ENCODE data around the gene ATP5MC2.

ATP5MC2 gene

DNA sequence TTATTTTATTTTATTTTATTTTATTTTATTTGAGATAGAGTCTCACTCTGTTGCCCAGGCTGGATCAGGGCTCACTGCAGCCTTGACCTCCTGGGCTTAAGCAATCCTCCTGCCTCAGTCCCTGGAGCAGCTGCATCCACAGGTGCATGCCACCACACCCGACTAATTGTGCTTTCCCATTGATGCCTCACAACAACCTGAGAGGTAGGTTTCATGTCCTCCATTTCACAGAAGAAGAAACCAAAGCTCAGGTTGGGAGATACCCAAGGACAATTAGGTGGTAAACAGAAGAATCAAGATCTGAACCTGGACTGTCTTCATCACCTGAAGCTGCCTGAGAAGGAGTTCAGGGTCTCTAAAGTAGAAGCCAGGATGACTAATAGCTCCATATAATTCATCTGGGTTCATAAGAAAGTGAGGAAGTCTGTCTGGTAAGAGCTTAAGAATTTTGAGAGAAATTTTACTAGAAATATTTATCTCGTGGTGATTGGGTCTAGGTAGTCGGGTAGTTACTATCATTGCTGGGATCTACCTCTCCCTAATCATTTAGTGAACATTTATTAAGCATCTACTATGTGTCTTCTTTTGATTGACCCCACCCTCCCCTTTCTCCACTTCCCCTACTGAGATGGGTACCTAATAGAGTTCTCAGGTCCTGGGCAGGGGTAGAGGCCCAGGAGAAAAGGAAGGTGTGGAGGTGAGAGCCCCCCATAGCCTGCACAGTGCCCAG, 23.2 kb upstream of the ATP5MC2 start:
- no peak overlapping the region for H3K9ac ChIP-seq (ENCODE audit: low read length)
- no peaks in the 10 kb centered on the region for H4K20me1 ChIP-seq (ENCODE audit: low read depth, low read length)
- H3F3A ChIP-seq (ENCODE audit: insufficient read depth) = no peaks in the 10 kb centered on the region
- no peaks in the 10 kb centered on the region for H3K27me3 ChIP-seq (ENCODE audit: low read length)
- no peaks in the 10 kb centered on the region for H3K9me3 ChIP-seq (ENCODE audit: insufficient read depth, low read length)
- no peak overlapping the region for H3K4me3 ChIP-seq (ENCODE audit: insufficient read depth, low read length, poor library complexity, severe bottlenecking)
- no peaks in the 10 kb centered on the region for H3K79me2 ChIP-seq (ENCODE audit: insufficient read depth, low read length)
- H3K27ac ChIP-seq (ENCODE audit: low read depth, low read length) = no peak overlapping the region
- TF ChIP-seq, protein P1, sequence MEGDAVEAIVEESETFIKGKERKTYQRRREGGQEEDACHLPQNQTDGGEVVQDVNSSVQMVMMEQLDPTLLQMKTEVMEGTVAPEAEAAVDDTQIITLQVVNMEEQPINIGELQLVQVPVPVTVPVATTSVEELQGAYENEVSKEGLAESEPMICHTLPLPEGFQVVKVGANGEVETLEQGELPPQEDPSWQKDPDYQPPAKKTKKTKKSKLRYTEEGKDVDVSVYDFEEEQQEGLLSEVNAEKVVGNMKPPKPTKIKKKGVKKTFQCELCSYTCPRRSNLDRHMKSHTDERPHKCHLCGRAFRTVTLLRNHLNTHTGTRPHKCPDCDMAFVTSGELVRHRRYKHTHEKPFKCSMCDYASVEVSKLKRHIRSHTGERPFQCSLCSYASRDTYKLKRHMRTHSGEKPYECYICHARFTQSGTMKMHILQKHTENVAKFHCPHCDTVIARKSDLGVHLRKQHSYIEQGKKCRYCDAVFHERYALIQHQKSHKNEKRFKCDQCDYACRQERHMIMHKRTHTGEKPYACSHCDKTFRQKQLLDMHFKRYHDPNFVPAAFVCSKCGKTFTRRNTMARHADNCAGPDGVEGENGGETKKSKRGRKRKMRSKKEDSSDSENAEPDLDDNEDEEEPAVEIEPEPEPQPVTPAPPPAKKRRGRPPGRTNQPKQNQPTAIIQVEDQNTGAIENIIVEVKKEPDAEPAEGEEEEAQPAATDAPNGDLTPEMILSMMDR (IDR thresholded peaks at IDR 0.05; ENCODE audit: insufficient read depth, low read length, poor library complexity, severe bottlenecking) = no peak
- no peak for TF ChIP-seq EZH2phosphoT487 (conservative IDR thresholded peaks at IDR 0.05; ENCODE audit: low read length)
- no peaks in the 10 kb centered on the region for H3K36me3 ChIP-seq (ENCODE audit: low read length)
- H3K4me2 ChIP-seq (ENCODE audit: low read depth, low read length, poor library complexity, severe bottlenecking) = no peak overlapping the region
- H3K9me2 ChIP-seq (replicated peaks; ENCODE audit: insufficient read depth, low read length) = no peaks in the 10 kb centered on the region
- no peak overlapping the region for H2AFZ ChIP-seq (ENCODE audit: low read depth, low read length, severe bottlenecking)

- Histone ChIP-seq H3K27me3 (ENCODE audit: low read length) (no peaks in the 10 kb centered on the region), H3K9ac (ENCODE audit: low read length) (no peak overlapping the region), H3K27ac (ENCODE audit: low read depth, low read length) (no peak overlapping the region), H2AFZ (ENCODE audit: low read depth, low read length, severe bottlenecking) (no peak overlapping the region), H3K9me2 (replicated peaks; ENCODE audit: insufficient read depth, low read length) (no peaks in the 10 kb centered on the region), H3K4me2 (ENCODE audit: low read depth, low read length, poor library complexity, severe bottlenecking) (no peak overlapping the region), H3K79me2 (ENCODE audit: insufficient read depth, low read length) (no peaks in the 10 kb centered on the region), H3K36me3 (ENCODE audit: low read length) (no peaks in the 10 kb centered on the region), H3K9me3 (ENCODE audit: insufficient read depth, low read length) (no peaks in the 10 kb centered on the region), H4K20me1 (ENCODE audit: low read depth, low read length) (no peaks in the 10 kb centered on the region), H3K4me3 (ENCODE audit: insufficient read depth, low read length, poor library complexity, severe bottlenecking) (no peak overlapping the region), H3F3A (ENCODE audit: insufficient read depth) (no peaks in the 10 kb centered on the region)
- TF ChIP-seq, protein P1 (IDR thresholded peaks at IDR 0.05; ENCODE audit: insufficient read depth, low read length, poor library complexity, severe bottlenecking) = no peak
- TF ChIP-seq EZH2phosphoT487 (conservative IDR thresholded peaks at IDR 0.05; ENCODE audit: low read length) = no peak
Measured at GRCh38 chr12:53696655-53697331, 20.9 kb upstream of the ATP5MC2 start.

- no peaks in the 10 kb centered on the region for H3K9me3 ChIP-seq (ENCODE audit: insufficient read depth, low read length)
- H3K9me2 ChIP-seq (replicated peaks; ENCODE audit: insufficient read depth, low read length) = no peaks in the 10 kb centered on the region
- no peaks in the 10 kb centered on the region for H4K20me1 ChIP-seq (ENCODE audit: low read depth, low read length)
- H3K79me2 ChIP-seq (ENCODE audit: insufficient read depth, low read length) = no peaks in the 10 kb centered on the region
- H3K27ac ChIP-seq (ENCODE audit: low read depth, low read length) = no peak overlapping the region
- no peak overlapping the region for H2AFZ ChIP-seq (ENCODE audit: low read depth, low read length, severe bottlenecking)
- H3K36me3 ChIP-seq (ENCODE audit: low read length) = no peaks in the 10 kb centered on the region
- no peak overlapping the region for H3K4me3 ChIP-seq (ENCODE audit: insufficient read depth, low read length, poor library complexity, severe bottlenecking)
- TF ChIP-seq, protein P1 (IDR thresholded peaks at IDR 0.05; ENCODE audit: insufficient read depth, low read length, poor library complexity, severe bottlenecking) = no peak
- TF ChIP-seq EZH2phosphoT487 (conservative IDR thresholded peaks at IDR 0.05; ENCODE audit: low read length) = no peak
- no peak overlapping the region for H3K9ac ChIP-seq (ENCODE audit: low read length)
- H3F3A ChIP-seq (ENCODE audit: insufficient read depth) = no peaks in the 10 kb centered on the region
- no peaks in the 10 kb centered on the region for H3K27me3 ChIP-seq (ENCODE audit: low read length)
- H3K4me2 ChIP-seq (ENCODE audit: low read depth, low read length, poor library complexity, severe bottlenecking) = no peak overlapping the region
Measured at GRCh38 chr12:53696285-53696654, 20.4 kb upstream of the ATP5MC2 start.

All from SU-DHL-6 (cell line).